Esophagus squamous epithelium (tissue), 5 donors: ENCODE results near the gene TSR3. TPM values are rescaled to one million over a fixed set of nuclear protein-coding genes. Genes with fewer than 3 reads are reported as not detected.

Experiments
- DNase-seq: peaks from one replicate; lab custom pipeline; 2025; lab: John Stamatoyannopoulos, UW
- H3K27ac ChIP-seq, 4 donors: fragments of 200-600 bp; sonication (generic); one replicate each; pipeline ENCODE4 v1.5.1; 2016 to 2019; ENCODE audit warnings: mild to moderate bottlenecking in 1 of 4
- H3K27me3 ChIP-seq, 4 donors: fragments of 200-600 bp; sonication (generic); 1 replicate in 3 of 4; 2 replicates in 1 of 4; pipeline versions ENCODE4 v1.5.1 to v1.6.0; 2017 to 2021; ENCODE audit warnings: antibody characterized with exemption in 1 of 4
- H3K36me3 ChIP-seq, 3 donors: fragments of 200-600 bp; sonication (generic); one replicate each; pipeline ENCODE4 v1.5.1; 2016 to 2019
- H3K4me1 ChIP-seq, 3 donors: fragments of 200-600 bp; sonication (generic); one replicate each; pipeline ENCODE4 v1.5.1; 2017 to 2019
- H3K4me3 ChIP-seq, 4 donors: fragments of 200-600 bp; sonication (generic); 1 replicate in 3 of 4; 2 replicates in 1 of 4; pipeline ENCODE4 v1.5.1; 2016 to 2019; ENCODE audit warnings: mild to moderate bottlenecking in 2 of 4, moderate library complexity in 1 of 4
- H3K9me3 ChIP-seq, 3 donors: fragments of 200-600 bp; sonication (generic); one replicate each; pipeline ENCODE4 v1.5.1; 2016 to 2019
- POLR2A ChIP-seq, 4 donors: fragments of 450-650 bp; IDR thresholded peaks; one replicate each; pipeline ENCODE4 v1.6.1; 2017; ENCODE audit warnings: antibody characterized with exemption in 4 of 4, mild to moderate bottlenecking in 4 of 4, moderate library complexity in 3 of 4
- WGBS, 2 donors: methylation state at CpG; one replicate each; pipeline ENCODE4 v1.1.5; 2018; 5-methylcytosine and 5-hydroxymethylcytosine counted together
- intact Hi-C: fragments of 100-400 bp; cut with DNase I; formaldehyde crosslinking; loops from one replicate; pipeline ENCODE4 v1.15.0; 2022
- total RNA-seq, 4 donors: library from RNA; depleted of rRNA; stranded (reverse); fragments of >200 nt; gene quantifications; one replicate each; pipeline ENCODE4 v1.1.0, GENCODE V29; 2016
- TF ChIP-seq, protein P1 (sequence below), 6 experiments: fragments of 450-650 bp in 4 of 6; fragments of 200-600 bp in 2 of 6; sonication (generic) in 2 of 6; IDR thresholded peaks; one replicate each; pipeline ENCODE4 v1.5.1; 2016 to 2019; ENCODE audit warnings: antibody characterized with exemption in 6 of 6, mild to moderate bottlenecking in 4 of 6, moderate library complexity in 4 of 6
- donor health status: DM: yes; HTN: yes; CAD: no.

Gene TSR3
- total RNA-seq, 4 donors from 2014 or later, result 57.6 to 87.4 (median 70.5) TPM

DNA sequence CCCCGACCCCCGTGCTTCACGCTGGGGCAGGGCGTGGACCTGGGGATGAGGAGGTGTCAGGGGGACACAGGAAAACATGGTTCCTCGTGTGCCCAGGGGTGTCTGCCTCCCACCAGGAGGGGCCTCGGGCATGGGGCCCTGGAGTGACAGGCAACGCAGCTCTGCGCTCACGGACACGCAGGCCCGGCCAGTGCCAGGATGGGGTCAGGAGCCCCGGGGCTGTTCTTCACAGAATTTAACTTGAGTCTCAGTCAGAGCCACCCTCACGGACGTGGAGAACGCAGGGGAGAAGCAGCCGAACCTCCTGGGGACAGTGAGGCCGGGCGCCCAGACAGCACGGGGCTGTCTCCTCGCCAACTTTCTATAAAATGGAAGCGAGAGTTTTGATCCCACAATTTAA lies 46.1 kb upstream of the TSR3 start:
- Histone ChIP-seq H3K36me3 (peaks cover 13 to 97% (median 55%) of the 10 kb centered on the region in 3 donors), H3K27me3 (no peaks in the 10 kb centered on the region), H3K4me1 (no peaks in the 10 kb centered on the region), H3K9me3 (no peaks in the 10 kb centered on the region), H3K27ac (no peak overlapping the region), H3K4me3 (no peak overlapping the region)
- intact Hi-C loops, result no loop called here
- WGBS, 2 donors, result 97 to 100% methylated on average over 1 to 9 of the region's 21 CpGs
- no peak for TF ChIP-seq POLR2A (IDR thresholded peaks at IDR 0.05)
- TF ChIP-seq, protein P1, sequence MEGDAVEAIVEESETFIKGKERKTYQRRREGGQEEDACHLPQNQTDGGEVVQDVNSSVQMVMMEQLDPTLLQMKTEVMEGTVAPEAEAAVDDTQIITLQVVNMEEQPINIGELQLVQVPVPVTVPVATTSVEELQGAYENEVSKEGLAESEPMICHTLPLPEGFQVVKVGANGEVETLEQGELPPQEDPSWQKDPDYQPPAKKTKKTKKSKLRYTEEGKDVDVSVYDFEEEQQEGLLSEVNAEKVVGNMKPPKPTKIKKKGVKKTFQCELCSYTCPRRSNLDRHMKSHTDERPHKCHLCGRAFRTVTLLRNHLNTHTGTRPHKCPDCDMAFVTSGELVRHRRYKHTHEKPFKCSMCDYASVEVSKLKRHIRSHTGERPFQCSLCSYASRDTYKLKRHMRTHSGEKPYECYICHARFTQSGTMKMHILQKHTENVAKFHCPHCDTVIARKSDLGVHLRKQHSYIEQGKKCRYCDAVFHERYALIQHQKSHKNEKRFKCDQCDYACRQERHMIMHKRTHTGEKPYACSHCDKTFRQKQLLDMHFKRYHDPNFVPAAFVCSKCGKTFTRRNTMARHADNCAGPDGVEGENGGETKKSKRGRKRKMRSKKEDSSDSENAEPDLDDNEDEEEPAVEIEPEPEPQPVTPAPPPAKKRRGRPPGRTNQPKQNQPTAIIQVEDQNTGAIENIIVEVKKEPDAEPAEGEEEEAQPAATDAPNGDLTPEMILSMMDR (IDR thresholded peaks at IDR 0.05), result no peak
- no peak for DNase-seq

DNA sequence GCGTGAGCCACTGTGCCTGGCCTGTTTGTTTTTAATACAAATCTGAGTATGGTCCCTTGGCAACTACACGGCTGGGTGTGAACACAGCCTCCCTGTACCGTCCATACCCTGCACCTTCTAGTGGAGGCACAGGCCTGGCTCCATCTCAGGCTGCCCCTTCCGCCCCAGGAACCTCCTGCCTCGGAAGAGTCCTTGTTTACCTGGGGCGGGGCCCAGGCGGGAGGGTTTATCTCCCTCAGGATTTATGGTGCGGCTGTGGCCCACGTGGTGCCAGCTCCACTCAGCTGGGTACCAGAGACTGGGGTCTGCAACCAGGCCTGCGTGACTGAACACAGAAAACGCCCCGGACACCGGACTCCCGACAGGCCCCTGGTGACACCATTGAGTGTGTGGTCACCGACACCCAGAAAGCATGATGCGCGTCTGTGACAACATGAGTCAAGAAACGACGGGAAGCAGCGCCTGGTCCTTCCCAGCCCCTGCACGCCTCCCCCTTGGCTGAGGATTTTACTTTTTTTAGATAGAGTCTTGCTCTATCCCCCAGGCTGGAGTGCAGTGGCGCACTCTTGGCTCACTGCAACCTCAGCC lies 43.9 kb upstream of the TSR3 start:
- peaks cover 12 to 97% (median 36%) of the 10 kb centered on the region in 3 donors for H3K36me3 ChIP-seq
- no peaks in the 10 kb centered on the region for H3K27me3 ChIP-seq
- TF ChIP-seq, protein P1 (IDR thresholded peaks at IDR 0.05), result no peak
- TF ChIP-seq POLR2A (IDR thresholded peaks at IDR 0.05), result no peak
- H3K4me3 ChIP-seq, result no peak overlapping the region
- no peak for DNase-seq
- H3K9me3 ChIP-seq, result no peaks in the 10 kb centered on the region
- no peak overlapping the region for H3K27ac ChIP-seq
- no peaks in the 10 kb centered on the region for H3K4me1 ChIP-seq
- intact Hi-C loops, result no loop called here
- 90 to 99% methylated on average over 10 of the region's 22 CpGs for WGBS, 2 donors

DNA sequence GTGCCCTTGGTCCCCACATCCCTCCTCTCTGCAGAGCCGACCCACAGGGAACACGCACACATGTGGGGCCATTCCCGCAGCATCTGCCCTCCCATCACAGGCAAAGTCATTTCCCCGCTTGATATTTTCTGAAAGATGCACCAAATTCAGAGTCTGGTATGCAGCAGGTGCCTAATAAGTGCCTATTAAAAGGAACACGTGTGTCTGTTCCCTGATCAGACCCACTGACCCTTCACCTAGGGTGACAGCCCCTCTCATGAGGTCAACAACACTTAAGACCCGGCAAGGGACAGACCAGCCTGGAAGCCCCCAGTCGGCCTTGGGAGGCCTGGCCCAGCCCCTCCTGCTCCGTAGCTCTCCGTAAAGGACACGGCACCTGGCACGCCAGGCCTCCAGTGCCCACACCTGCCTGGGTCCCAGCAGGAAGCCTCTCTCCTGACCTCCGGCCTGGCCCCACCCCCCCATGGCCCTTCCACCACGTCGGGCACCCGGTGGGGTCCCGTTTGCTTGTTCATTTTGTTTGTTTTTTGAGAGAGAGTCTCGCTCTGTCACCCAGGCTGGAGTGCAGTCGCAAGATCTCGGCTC lies 42.8 kb upstream of the TSR3 start:
- H3K9me3 ChIP-seq, result no peaks in the 10 kb centered on the region
- H3K27ac ChIP-seq, result no peak overlapping the region
- no peak for DNase-seq
- WGBS, 2 donors, result 89 to 90% methylated on average over 10 to 13 of the region's 19 CpGs
- intact Hi-C loops, result no loop called here
- H3K27me3 ChIP-seq, result no peaks in the 10 kb centered on the region
- no peaks in the 10 kb centered on the region for H3K4me1 ChIP-seq
- no peak overlapping the region for H3K4me3 ChIP-seq
- TF ChIP-seq, protein P1 (IDR thresholded peaks at IDR 0.05), result no peak
- TF ChIP-seq POLR2A (IDR thresholded peaks at IDR 0.05), result no peak
- H3K36me3 ChIP-seq, result peaks cover 12 to 97% (median 41%) of the 10 kb centered on the region in 3 donors

DNA sequence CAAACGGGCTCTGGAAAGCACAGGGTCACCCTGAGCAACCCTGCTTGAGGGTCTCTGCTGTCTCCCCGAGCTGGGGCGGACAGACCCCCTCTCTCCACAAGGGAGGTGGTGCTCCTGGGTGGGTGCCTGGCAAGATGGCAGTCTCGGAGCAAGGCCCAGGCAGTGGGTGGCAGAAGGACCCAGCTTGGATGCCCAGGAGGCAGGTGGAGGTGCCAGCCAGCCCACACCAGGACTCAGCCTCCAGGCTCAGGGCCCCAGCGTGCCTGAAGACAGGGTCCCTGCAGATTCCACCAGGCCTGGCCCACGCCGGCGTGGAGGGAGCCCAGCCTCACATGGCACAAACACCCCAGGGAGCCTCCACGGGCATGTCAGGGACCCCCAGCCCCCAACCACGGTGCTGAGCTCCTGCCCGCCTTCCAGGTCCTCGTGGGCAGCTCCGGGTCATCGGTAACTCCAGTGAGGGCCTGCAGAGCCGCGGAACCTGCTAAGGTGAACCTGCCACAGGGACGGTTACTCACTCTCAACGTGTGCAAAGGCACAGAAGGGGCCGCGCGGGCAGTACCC lies 42.0 kb upstream of the TSR3 start:
- Histone ChIP-seq H3K9me3 (no peaks in the 10 kb centered on the region), H3K4me3 (no peak overlapping the region), H3K27ac (no peak overlapping the region), H3K36me3 (peaks cover 4 to 97% (median 37%) of the 10 kb centered on the region in 3 donors), H3K27me3 (no peaks in the 10 kb centered on the region), H3K4me1 (no peaks in the 10 kb centered on the region)
- TF ChIP-seq, protein P1 (IDR thresholded peaks at IDR 0.05), result no peak
- no peak for TF ChIP-seq POLR2A (IDR thresholded peaks at IDR 0.05)
- intact Hi-C loops, result no loop called here
- no peak for DNase-seq
- 90% methylated on average over 7 of the region's 21 CpGs; no CpG with 5 or more reads in 1 of the 2 donors for WGBS, 2 donors

DNA sequence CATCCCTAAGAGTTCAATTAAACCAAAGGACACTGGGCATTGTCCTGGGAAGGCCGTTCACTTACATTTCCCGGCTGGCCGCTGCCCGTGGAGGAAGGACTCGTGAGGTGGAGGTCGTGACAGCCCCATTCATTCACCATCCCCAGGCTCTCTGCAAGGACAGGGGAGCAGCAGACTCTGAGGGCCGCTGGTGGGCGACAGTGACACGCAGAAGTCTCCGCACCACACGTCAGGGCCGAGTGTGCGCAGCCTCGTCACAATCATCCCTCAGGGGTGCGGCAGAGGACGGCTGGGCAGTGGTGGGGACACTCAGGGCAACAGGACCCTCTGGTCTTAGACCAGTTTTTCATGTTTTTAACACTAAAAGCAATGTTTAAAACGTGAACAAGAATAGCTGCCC lies 41.1 kb upstream of the TSR3 start:
- H3K27me3 ChIP-seq, result no peaks in the 10 kb centered on the region
- intact Hi-C loops, result no loop called here
- no peaks in the 10 kb centered on the region for H3K9me3 ChIP-seq
- no peak for TF ChIP-seq POLR2A (IDR thresholded peaks at IDR 0.05)
- TF ChIP-seq, protein P1 (IDR thresholded peaks at IDR 0.05), result no peak
- WGBS, 2 donors, result 90% methylated on average over 8 to 11 of the region's 17 CpGs
- H3K27ac ChIP-seq, result no peak overlapping the region
- no peak for DNase-seq
- peaks cover 4 to 97% (median 35%) of the 10 kb centered on the region in 3 donors for H3K36me3 ChIP-seq
- H3K4me1 ChIP-seq, result no peaks in the 10 kb centered on the region
- H3K4me3 ChIP-seq, result no peak overlapping the region
